HG03521 (cell line): ENCODE results near the gene RNASEH2A.

Experiments
- ATAC-seq: cut with Tn5 transposase; IDR thresholded peaks from one replicate; pipeline ENCODE4 v1.9.1; 2021; ENCODE audit warnings: mild to moderate bottlenecking, moderate library complexity; ENCODE audit not compliant: unreplicated experiment

Gene RNASEH2A

DNA sequence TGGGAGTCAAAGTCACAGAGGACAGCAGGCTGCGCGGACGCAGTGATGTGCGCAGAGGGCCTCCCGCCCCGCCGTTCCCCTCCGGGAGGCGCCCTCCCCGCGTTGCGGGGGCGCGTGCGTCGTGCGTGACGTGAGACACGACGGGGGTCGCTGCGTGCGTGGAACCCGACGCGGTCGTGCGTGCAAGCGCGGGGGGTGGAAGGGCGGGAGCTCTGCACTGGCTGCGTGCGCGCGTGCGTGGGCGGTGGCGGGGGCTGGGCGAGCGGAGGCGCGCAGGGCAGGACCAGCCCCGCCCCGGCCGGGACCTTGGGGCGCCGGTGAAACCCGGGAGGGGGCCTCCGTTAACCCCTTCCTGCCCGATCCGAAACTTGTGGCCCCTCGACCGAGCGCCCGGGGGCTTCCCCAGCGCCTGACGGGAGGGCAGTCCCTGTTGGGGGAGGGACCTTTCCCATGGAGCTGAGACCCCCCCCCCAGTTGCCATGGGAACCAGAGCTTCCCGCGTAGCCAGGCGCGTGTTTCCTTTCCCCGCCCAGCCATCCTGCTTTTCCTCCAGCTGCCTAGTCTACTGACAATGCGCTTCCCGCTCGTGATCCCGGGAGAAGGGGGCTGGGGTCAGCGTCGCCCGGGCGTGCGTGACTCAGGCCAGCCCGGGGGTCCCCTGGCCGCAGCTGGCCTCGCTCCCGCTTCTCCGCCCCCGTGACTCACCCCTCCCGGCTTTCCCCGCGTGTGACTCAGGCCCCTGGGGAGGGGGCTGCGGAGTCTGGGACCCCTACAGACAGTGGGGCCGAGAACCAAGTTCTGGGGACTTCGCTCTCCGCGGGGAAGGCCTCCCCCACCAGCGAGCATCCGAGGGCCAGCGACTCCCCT is 23.7 kb upstream of the RNASEH2A start:
- ATAC-seq = peak; percentile 42

DNA sequence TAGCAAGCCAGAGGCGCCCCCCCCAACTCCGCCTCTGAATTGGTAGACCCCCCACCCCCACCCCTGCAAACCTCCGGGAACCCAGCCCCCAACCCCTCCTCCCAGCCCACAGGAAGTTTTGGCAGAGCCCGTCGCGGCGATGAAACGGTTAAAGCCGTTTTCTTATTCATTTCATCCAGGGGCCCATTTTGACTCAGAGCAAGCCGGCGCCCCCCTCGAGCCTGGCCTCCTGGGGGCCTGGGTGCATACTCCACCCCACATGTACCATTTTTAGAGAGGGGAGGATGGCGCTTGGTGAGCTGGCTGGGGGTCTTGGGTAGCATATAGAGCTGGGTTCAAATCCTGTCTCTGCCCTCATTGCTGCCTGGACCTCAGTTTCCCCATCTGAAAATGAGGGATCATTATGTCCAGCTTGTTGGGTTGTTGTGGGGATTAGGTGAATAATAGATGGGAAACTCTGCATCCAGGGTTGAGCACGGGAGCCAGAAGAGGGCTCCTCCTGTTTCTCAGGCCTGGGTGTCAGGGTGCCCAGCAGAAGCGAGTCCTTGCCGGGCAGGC is 23.0 kb upstream of the RNASEH2A start:
- ATAC-seq = no peak

DNA sequence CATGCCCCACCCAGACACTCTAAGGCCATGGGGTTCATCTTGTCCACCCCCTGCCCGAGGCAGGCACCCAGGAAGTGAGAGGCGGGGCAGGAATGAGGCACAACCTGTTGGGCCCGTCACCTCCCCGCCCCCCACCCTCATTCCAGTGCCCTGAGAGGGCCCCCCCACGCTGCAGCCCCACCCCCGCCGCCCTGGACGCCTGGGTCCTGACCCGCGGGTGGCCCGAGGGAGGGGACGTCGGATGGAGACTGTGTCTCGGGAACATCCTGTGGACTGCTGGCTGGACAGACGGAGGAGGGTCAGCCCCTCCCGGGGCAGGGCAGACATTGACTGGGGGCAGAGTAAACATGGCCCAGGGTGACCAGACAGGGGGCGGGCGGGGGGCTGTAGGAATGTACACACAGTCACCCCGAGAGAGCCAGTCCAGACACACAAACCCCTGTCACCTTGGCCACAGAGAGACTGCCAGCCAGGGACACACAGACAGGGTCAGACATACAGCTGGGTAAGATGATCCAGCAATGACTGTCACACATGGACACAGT is 22.5 kb upstream of the RNASEH2A start:
- no peak for ATAC-seq

DNA sequence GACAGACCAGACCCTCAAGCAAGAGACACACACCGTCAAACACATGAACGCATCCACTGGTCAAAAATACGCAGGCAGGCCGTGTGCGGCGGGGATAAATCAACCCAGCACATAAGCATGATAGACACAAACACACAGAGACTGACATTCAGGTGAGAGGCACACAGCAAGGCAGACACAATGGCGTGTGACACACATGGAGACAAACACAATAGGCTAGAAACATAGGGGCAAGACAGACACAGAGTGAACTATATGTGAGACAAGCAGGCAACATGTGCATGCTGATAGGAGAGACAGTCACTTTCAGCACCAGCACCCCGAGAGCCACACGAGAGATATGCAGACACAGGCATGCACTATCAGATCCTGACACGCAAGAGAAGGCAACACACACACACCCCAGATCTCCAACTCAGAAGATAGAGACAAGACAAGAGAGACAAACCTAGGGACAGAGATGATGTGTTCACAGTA is 22.0 kb upstream of the RNASEH2A start:
- ATAC-seq = no peak

DNA sequence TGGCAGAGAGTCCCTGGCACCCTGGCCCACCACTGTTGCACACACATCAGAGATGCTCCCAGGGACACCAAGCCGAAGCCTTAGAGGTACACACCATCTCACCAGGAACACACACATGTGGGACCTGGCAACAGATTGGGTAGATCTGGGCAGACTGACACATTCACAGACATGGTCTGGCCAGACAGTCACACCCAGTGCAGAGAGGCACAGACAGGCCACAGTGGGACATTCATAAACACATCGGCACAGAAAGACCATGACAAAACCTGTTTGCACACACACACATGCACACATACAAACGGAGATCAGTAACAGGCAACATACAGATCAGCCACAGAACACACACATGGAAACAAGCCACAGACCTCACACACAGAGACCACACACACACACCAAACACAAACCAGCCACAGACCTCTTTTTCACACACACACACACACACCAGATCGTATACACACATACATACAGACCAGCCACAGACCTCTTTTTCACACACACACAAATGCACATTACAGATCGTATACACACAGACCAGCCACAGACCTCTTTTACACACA is 21.4 kb upstream of the RNASEH2A start:
- ATAC-seq = no peak

DNA sequence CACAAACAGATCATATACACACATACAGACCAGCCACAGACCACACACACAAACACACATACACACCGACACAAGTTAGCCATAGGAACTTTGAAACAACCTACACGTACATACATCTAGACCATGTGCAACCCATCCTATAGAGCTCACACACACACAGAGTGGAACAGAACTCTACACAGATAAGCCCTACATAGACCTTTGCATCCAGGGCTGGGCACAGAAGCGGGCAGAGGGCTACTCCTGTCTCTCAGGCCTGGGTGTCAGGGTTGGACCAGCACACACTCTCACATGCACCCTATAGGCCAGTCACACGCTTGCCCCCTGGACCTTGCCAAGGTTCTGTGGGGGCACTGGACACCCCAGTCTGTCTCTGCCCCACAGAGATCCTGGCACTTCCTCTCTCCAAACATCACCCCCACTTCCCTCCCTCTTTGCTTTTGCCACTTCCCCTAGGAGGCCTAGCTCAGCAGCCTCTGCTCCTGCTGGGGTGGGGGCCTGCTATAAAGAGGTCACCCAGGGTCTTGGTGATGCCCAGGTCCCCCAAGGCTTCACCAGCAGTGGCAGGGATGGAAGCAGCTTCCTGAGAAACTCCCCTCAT is 20.9 kb upstream of the RNASEH2A start:
- ATAC-seq = no peak

DNA sequence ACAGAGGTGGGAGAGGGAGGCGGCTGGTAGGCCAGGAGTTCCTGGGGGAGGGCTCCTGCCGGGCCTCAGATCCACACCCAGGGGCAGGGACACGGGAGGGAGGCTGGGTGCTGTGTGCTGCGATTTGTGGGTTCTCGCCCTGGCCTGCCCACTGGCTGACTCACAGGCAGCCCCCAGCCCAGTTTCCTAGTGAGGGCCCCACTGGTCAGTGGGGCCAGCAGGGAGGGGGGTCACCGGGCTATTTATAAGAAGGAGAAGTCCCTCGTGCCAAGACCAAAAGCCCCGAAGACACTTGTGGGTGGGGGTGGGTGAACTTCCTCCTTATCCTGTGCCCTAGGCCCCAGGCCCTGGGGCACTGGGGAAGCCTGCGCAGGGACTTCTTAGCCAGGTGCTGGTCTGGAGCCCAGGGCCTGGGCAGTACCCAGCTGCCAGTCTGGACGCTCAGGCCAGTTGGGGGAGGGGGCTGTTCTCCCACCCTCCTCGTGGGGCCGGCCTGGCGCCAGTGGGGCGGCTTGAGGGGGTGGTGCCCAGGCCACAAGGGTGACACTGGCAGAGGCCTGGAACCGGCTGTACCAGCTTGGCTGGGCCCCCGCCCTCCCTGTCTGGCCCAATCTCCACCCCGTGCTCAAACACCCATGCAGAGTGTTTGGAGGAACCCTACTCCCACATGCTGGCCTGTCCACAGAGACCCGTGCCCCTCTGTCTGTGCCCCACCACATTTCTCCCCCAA is 20.1 kb upstream of the RNASEH2A start:
- no peak for ATAC-seq

DNA sequence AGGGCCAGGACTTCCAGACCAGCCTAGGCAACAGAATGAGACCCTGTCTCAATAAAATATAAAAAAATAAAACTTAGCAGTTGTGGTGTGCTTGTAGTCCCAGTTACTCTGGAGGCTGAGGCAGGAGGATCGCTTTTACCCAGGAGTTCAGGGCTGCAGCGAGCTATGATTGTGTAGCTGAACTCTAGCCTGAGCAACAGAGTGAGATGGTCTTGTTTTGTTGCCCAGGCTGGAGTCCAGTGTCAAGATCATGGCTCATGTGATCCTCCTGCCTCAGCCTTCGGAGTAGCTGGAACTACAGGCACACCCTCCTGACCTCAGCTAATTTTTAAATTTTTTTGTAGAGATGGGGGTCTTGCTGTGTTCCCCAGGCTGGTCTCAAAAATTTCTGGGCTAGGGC is 19.4 kb upstream of the RNASEH2A start:
- ATAC-seq = no peak

DNA sequence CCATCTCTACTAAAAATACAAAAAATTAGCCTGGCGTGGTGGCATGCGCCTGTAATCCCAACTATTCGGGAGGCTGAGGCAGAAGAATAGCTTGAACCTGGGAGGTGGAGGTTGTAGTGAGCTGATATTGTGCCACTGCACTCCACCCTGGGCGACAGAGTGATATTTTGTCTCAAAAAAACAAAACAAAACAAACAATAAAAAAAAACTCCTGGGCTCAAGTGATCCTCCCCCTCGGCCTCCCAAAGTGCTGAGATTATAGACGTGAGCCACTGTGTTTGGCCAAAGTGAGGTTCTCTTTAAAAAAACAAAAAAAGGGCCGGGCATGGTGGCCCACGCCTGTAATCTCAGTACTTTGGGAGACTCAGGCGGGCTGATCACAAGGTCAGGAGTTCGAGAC is 18.9 kb upstream of the RNASEH2A start:
- no peak for ATAC-seq

DNA sequence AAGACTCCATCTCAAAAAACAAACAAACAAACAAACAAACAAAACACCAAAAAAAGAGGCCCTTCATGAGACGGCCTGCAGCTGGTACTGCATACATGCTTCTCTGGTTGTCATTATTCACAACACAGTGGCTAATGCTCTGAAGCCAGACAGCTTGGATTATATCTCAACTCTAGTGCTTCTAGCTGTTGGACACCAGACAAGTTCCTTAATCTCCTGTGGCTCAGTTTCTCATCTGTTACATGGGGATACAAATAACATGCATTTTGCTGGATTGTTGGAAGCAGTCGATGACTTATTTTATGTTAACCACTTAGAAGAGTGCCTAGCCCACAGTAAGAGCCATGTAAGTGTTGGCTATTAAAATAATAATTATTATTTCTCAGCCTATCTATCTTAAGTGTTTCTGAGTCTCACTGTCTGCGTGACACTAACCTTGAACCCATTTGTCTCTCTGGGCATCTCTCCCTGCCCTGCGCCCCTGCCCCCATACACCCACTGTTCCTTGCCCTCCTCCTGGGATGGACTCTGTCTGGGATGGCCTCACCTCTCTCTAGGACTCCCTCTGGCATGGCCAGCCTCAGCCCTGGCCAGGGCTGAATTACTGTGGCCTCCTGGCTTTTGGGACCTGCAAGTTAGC is 18.2 kb upstream of the RNASEH2A start:
- ATAC-seq = no peak

DNA sequence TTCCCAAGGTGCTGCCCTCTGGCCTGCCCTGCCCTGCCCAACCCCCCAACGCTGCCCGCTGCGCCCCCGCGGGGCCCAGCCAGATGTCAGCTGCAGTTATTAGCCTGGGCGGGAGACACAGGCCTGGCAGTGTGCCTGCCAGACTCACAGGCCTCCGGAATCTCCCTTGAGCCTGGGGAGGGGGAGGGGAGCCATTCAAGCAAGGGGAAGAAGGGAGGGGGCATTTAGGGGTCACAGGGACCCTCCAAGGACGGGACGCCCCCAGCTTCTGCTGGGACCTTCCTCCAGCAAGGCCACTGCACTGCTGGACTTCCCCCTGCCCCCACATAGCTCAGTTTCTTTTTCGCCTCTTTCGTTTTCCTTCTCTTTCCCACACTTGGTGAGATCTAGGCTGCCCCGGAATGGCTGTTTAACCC is 17.7 kb upstream of the RNASEH2A start:
- ATAC-seq = no peak

DNA sequence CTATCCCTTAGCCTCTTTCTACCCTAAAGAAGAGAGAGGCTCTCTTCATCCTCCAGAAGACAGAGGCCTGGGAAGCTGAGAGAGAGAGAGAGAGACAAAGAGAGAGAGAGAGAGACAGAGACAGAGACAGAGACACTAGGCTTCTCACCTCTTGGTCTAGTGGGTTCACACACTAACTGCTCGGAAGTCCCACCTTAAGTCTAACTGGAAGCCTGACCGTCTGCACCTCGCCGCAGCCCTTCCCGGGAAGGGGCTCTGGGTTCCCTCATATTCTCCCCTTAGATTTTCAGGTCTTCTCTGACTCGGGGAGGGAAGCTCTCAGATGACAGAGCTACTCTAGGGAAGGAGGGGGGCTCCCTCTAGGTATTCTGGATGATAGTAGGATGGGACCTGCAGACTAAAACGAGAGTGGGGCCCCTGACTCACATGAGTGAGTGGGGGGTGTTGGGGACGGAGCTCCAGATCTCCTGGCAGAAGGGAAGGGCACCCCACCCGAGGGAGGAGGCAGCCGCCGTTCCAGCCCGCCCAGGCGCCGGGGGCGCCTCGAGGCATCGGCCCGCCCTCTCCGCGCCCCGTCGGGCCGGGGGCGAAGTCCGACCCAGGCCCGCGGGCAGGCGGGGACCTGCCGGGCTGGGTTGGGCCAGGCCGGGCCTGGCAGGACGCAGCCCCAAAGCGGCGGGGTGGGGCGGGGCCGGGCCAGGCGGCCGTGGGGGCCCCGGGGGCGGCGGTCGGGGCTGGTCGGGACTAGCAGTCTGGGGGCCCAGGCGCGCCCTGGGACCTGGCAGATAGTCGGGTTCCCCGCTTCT is 17.1 kb upstream of the RNASEH2A start:
- no peak for ATAC-seq

DNA sequence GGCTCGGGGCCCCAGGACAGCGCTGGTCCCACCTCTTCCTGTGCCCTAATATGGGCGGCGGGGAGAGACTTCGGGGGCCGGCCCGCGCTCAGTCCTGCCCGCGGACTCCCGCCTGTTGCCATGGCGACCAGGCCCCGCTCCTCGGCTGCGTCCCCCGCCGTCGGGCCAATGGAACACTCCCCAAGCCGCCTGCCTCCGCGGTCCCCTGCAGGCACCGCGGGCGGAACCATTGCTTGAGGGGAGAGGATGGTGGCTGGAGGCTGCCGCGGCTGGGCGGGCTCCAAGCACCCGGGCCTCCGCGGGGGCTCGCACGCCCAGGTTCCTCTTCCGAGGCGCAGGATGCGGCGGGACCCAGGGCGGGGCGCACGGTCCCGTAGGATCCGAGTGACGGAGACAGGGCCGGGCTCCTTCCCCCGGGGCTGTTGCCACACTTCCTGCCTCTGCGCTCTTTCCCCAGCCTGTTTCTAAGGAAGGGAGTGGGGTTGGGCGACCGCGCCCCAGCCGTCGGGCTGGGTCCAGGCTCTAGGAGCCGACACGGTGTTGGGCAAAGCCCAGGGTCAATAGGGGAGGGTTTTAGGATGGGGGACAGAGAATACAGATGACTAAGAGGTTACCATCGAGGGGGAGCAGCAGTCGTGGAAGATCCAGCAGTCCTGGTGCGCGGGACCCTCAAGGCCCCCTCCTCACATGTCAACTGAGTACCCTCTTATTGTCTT is 16.3 kb upstream of the RNASEH2A start:
- ATAC-seq = peak; percentile 36

DNA sequence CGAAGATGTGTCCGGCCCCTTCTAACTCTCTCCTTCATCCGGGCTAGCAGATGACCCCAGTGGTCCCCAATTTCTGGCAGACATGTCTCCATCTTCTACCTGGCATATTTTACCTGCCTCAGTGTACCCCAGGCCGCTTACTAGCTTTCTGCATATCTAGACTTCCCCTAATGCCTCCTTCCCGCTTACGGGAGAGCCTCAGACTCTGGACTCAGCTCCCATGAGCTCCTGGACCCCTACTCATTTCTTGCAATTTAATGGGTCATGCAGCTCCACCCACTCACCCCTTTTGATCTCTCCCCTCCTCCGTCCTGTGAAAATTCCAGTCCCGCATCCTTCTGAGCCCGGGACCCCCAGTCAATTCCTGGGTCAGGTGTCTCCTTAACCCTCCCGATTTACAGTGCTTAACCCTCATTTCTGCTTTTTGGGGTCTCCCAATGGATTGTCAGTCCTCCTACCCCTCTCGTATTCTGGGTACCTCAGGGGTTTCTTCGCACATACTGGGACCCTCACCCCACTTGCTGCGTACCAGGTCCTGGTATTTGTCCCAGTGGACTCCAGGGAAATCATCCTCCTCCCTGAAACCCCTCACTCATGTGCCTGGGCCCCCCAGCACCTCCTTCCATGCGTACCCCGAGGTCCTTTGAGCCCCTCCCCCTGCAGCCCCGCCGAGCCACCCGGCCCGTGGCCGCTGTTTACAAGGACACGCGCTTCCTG is 15.6 kb upstream of the RNASEH2A start:
- ATAC-seq = no peak

DNA sequence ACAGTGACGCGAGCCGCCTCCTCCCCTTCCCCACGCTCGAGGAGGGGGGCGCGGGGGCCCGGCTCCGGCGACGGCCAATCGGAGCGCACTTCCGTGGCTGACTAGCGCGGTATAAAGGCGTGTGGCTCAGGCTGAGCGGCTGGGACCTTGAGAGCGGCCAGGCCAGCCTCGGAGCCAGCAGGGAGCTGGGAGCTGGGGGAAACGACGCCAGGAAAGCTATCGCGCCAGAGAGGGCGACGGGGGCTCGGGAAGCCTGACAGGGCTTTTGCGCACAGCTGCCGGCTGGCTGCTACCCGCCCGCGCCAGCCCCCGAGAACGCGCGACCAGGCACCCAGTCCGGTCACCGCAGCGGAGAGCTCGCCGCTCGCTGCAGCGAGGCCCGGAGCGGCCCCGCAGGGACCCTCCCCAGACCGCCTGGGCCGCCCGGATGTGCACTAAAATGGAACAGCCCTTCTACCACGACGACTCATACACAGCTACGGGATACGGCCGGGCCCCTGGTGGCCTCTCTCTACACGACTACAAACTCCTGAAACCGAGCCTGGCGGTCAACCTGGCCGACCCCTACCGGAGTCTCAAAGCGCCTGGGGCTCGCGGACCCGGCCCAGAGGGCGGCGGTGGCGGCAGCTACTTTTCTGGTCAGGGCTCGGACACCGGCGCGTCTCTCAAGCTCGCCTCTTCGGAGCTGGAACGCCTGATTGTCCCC is 14.9 kb upstream of the RNASEH2A start, which contains the start of gene JUNB:
Gene JUNB, plus strand, starts transcription at position 142 of the 706 bp plus-strand sequence. Its CDS starts 286 bp downstream, at position 428.
- peak; percentile 27 for ATAC-seq

DNA sequence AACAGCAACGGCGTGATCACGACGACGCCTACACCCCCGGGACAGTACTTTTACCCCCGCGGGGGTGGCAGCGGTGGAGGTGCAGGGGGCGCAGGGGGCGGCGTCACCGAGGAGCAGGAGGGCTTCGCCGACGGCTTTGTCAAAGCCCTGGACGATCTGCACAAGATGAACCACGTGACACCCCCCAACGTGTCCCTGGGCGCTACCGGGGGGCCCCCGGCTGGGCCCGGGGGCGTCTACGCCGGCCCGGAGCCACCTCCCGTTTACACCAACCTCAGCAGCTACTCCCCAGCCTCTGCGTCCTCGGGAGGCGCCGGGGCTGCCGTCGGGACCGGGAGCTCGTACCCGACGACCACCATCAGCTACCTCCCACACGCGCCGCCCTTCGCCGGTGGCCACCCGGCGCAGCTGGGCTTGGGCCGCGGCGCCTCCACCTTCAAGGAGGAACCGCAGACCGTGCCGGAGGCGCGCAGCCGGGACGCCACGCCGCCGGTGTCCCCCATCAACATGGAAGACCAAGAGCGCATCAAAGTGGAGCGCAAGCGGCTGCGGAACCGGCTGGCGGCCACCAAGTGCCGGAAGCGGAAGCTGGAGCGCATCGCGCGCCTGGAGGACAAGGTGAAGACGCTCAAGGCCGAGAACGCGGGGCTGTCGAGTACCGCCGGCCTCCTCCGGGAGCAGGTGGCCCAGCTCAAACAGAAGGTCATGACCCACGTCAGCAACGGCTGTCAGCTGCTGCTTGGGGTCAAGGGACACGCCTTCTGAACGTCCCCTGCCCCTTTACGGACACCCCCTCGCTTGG is 14.1 kb upstream of the RNASEH2A start:
- ATAC-seq = no peak

DNA sequence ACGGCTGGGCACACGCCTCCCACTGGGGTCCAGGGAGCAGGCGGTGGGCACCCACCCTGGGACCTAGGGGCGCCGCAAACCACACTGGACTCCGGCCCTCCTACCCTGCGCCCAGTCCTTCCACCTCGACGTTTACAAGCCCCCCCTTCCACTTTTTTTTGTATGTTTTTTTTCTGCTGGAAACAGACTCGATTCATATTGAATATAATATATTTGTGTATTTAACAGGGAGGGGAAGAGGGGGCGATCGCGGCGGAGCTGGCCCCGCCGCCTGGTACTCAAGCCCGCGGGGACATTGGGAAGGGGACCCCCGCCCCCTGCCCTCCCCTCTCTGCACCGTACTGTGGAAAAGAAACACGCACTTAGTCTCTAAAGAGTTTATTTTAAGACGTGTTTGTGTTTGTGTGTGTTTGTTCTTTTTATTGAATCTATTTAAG is 13.5 kb upstream of the RNASEH2A start:
- ATAC-seq = no peak
